OCI-LY7 (cell line): ENCODE data around the gene NPEPPS. TPM values are rescaled to one million over a fixed set of nuclear protein-coding genes. Genes with fewer than 3 reads are reported as not detected.

Experiments
- BruUV-seq: library from RNA; stranded (reverse); fragments of 400-500 nt; replicated peaks from 2 replicates; lab custom pipeline; 2021; lab: Mats Ljungman, UMichigan
- CTCF ChIA-PET: fragments of 300-600 bp; sonication (Branson Sonifier 250); formaldehyde crosslinking; loops from one replicate; lab custom pipeline; 2022; ENCODE audit warnings: antibody characterized with exemption; ENCODE audit not compliant: unreplicated experiment; lab: Charles Lee
- POLR2A ChIA-PET: fragments of 300-600 bp; sonication (Branson Sonifier 250); formaldehyde crosslinking; loops from one replicate; lab custom pipeline; 2022; ENCODE audit warnings: antibody characterized with exemption; lab: Charles Lee
- DNase-seq: peaks from one replicate; pipeline ENCODE4 v3.0.0-alpha.2; 2015; ENCODE audit warnings: low spot score
- H2AFZ ChIP-seq: fragments of 200-600 bp; sonication (generic), shearing (Covaris generic); 2 replicates; pipeline ENCODE4 v1.6.1; 2014; ENCODE audit warnings: mild to moderate bottlenecking, antibody characterized with exemption, low read length, moderate library complexity
- H3K27ac ChIP-seq: fragments of 200-600 bp; sonication (generic); 2 replicates; pipeline ENCODE4 v1.5.1; 2014; ENCODE audit warnings: mixed run types, low read depth, mild to moderate bottlenecking, moderate library complexity, low read length, inconsistent platforms; ENCODE audit not compliant: poor library complexity, severe bottlenecking
- H3K36me3 ChIP-seq: fragments of 200-600 bp; sonication (generic); 2 replicates; pipeline ENCODE4 v1.6.1; 2014; ENCODE audit warnings: mild to moderate bottlenecking, antibody characterized with exemption, low read length, moderate library complexity, mixed read lengths; ENCODE audit not compliant: insufficient read depth
- H3K4me1 ChIP-seq: fragments of 200-600 bp; sonication (generic); 2 replicates; pipeline ENCODE4 v1.5.1; 2014; ENCODE audit warnings: mild to moderate bottlenecking, low read length; ENCODE audit not compliant: insufficient read depth, poor library complexity, severe bottlenecking
- H3K4me2 ChIP-seq: fragments of 200-600 bp; sonication (generic); 2 replicates; pipeline ENCODE4 v1.6.1; 2014; ENCODE audit warnings: mild to moderate bottlenecking, low read length
- H3K4me3 ChIP-seq: fragments of 200-600 bp; sonication (generic); 2 replicates; pipeline ENCODE4 v1.5.1; 2014; ENCODE audit warnings: mild to moderate bottlenecking, low read depth, low read length; ENCODE audit not compliant: poor library complexity, severe bottlenecking
- H3K79me2 ChIP-seq: fragments of 200-600 bp; sonication (generic); 2 replicates; pipeline ENCODE4 v1.6.1; 2016; ENCODE audit warnings: low read depth, mild to moderate bottlenecking, low read length, moderate library complexity, mixed read lengths; ENCODE audit not compliant: insufficient read depth
- H3K9me2 ChIP-seq: fragments of 200-600 bp; sonication (generic); 2 replicates; pipeline ENCODE4 v1.6.1; 2016; ENCODE audit warnings: mild to moderate bottlenecking, low read length, mixed read lengths; ENCODE audit not compliant: insufficient read depth
- H3K9me3 ChIP-seq: fragments of 200-600 bp; sonication (generic); 2 replicates; pipeline ENCODE4 v1.6.1; 2014; ENCODE audit warnings: mild to moderate bottlenecking, mixed run types, low read length, mixed read lengths
- H4K20me1 ChIP-seq: fragments of 200-600 bp; sonication (generic); 2 replicates; pipeline ENCODE4 v1.6.1; 2014; ENCODE audit warnings: mild to moderate bottlenecking, antibody characterized with exemption, low read length, moderate library complexity, mixed read lengths; ENCODE audit not compliant: insufficient read depth
- CTCF ChIP-seq: fragments of 200-600 bp; sonication (generic); conservative IDR thresholded peaks from 2 replicates; pipeline ENCODE4 v1.5.1; 2014; ENCODE audit warnings: mild to moderate bottlenecking, antibody characterized with exemption, low read length, moderate library complexity, mixed read lengths
- EZH2phosphoT487 ChIP-seq: fragments of 200-600 bp; sonication (generic); IDR thresholded peaks from 2 replicates; pipeline ENCODE4 v1.6.1; 2018; ENCODE audit warnings: low read depth, borderline replicate concordance, mild to moderate bottlenecking, mixed run types, antibody characterized with exemption, low read length, moderate library complexity, mixed read lengths
- intact Hi-C: fragments of 100-400 bp; cut with micrococcal nuclease; formaldehyde crosslinking; loops from one replicate; pipeline ENCODE4 v1.10.0; 2022; ENCODE audit not compliant: unreplicated experiment
- total RNA-seq, 2 experiments: library from RNA; depleted of rRNA in 1 of 2; stranded (reverse); fragments of >200 nt in 1 of 2; shearing (Covaris generic) in 1 of 2; gene quantifications; 2 replicates each; pipeline ENCODE4 v1.2.3, GENCODE V29; 2014 to 2022

NPEPPS gene
- total RNA-seq, 2 experiments from 2014 or later = 46.8 to 111 TPM

GRCh38 chr17:47650525-47651522, 119.9 kb downstream of the NPEPPS start:
- POLR2A ChIA-PET = interaction anchor here (0.6 to 2.7 kb wide), 8 partner anchors 8 to 446 kb away, joined by 3 to 15 read pairs (median 5); partner anchors contain the start of gene TBKBP1

GRCh38 chr17:47651704-47652103, 120.8 kb downstream of the NPEPPS start:
- H3K4me2 ChIP-seq = peak overlapping the region; percentile 94

More at GRCh38 chr17:47650525-47651522, 119.9 kb downstream of the NPEPPS start:
- no peaks in the 10 kb centered on the region for H3K9me2 ChIP-seq
- peaks cover 34% of the 10 kb centered on the region for H4K20me1 ChIP-seq
- BruUV-seq = no TSS peak
- peak overlapping the region; percentile 94 for H3K4me2 ChIP-seq
- H3K27ac ChIP-seq = peak overlapping the region; percentile 92
- no peak overlapping the region for H2AFZ ChIP-seq
- intact Hi-C loops = no loop called here
- peaks cover 53% of the 10 kb centered on the region for H3K4me1 ChIP-seq
- peaks cover 52% of the 10 kb centered on the region for H3K36me3 ChIP-seq
- peak; percentile 97 for DNase-seq
- peak overlapping the region; percentile 81 for H3K4me3 ChIP-seq
- CTCF ChIA-PET = no interaction called here
- peaks cover 71% of the 10 kb centered on the region for H3K79me2 ChIP-seq
- TF ChIP-seq CTCF (no peak), EZH2phosphoT487 (no peak)
- H3K9me3 ChIP-seq = no peaks in the 10 kb centered on the region

More at GRCh38 chr17:47651704-47652103, 120.8 kb downstream of the NPEPPS start:
- Histone ChIP-seq H4K20me1 (peaks cover 36% of the 10 kb centered on the region), H3K4me3 (peak overlapping the region; percentile 81), H3K9me3 (no peaks in the 10 kb centered on the region), H3K27ac (peak overlapping the region; percentile 67), H3K9me2 (no peaks in the 10 kb centered on the region), H3K4me1 (peaks cover 53% of the 10 kb centered on the region), H3K79me2 (peaks cover 80% of the 10 kb centered on the region), H2AFZ (no peak overlapping the region), H3K36me3 (peaks cover 61% of the 10 kb centered on the region)
- no peak for DNase-seq
- ChIA-PET CTCF (no interaction called here), POLR2A (interaction anchor here (0.6 to 1.3 kb wide), 3 partner anchors 12 to 99 kb away, joined by 3 to 5 read pairs (median 5); no protein-coding TSS in a partner anchor)
- intact Hi-C loops = no loop called here
- TF ChIP-seq CTCF (no peak), EZH2phosphoT487 (no peak)
- TSS peak; percentile 64 for BruUV-seq
